Osteocyte (in vitro differentiated cells): Measurements from ENCODE around the gene ZNF440. TPM values are rescaled to one million over a fixed set of nuclear protein-coding genes. Genes with fewer than 3 reads are reported as not detected.

Experiments used
- DNase-seq: peaks from one replicate; pipeline ENCODE4 v3.0.0; 2021; ENCODE audit warnings: mixed read lengths; ENCODE audit not compliant: unreplicated experiment; ENCODE audit errors: extremely low spot score
- H3K27ac Mint-ChIP-seq: one replicate; pipeline ENCODE4 v1.8.0; 2021; ENCODE audit warnings: mild to moderate bottlenecking, mixed read lengths; ENCODE audit not compliant: unreplicated experiment
- H3K27me3 Mint-ChIP-seq: one replicate; pipeline ENCODE4 v1.8.0; 2021; ENCODE audit warnings: mixed read lengths; ENCODE audit not compliant: unreplicated experiment
- H3K36me3 Mint-ChIP-seq: one replicate; pipeline ENCODE4 v1.8.0; 2021; ENCODE audit warnings: mixed read lengths; ENCODE audit not compliant: unreplicated experiment
- H3K4me1 Mint-ChIP-seq: one replicate; pipeline ENCODE4 v1.8.0; 2021; ENCODE audit warnings: mixed read lengths; ENCODE audit not compliant: unreplicated experiment
- H3K4me3 Mint-ChIP-seq: one replicate; pipeline ENCODE4 v1.8.0; 2021; ENCODE audit warnings: mild to moderate bottlenecking, moderate library complexity, mixed read lengths; ENCODE audit not compliant: unreplicated experiment
- H3K9me3 Mint-ChIP-seq: one replicate; pipeline ENCODE4 v1.8.0; 2021; ENCODE audit warnings: mixed read lengths; ENCODE audit not compliant: unreplicated experiment
- CTCF ChIP-seq: fragments of 200-600 bp; sonication (generic); IDR thresholded peaks from 2 replicates; pipeline ENCODE4 v1.5.0; 2021; ENCODE audit warnings: antibody characterized with exemption, mild to moderate bottlenecking, moderate library complexity
- total RNA-seq: library from RNA; stranded (reverse); gene quantifications from 2 replicates; pipeline ENCODE4 v1.2.1, GENCODE V29; 2021

ZNF440 gene
- total RNA-seq, 1 donor from 2014 or later, result 13.0 TPM

GRCh38 chr19:11880598-11880997 lies 66.5 kb downstream of the ZNF440 start:
- no peaks in the 10 kb centered on the region for H3K9me3 Mint-ChIP-seq
- peaks cover 17% of the 10 kb centered on the region for H3K27me3 Mint-ChIP-seq
- no peaks in the 10 kb centered on the region for H3K4me1 Mint-ChIP-seq
- TF ChIP-seq CTCF, result no peak
- no peak for DNase-seq
- H3K4me3 Mint-ChIP-seq, result no peak overlapping the region
- H3K27ac Mint-ChIP-seq, result no peak overlapping the region
- H3K36me3 Mint-ChIP-seq, result no peaks in the 10 kb centered on the region

DNA sequence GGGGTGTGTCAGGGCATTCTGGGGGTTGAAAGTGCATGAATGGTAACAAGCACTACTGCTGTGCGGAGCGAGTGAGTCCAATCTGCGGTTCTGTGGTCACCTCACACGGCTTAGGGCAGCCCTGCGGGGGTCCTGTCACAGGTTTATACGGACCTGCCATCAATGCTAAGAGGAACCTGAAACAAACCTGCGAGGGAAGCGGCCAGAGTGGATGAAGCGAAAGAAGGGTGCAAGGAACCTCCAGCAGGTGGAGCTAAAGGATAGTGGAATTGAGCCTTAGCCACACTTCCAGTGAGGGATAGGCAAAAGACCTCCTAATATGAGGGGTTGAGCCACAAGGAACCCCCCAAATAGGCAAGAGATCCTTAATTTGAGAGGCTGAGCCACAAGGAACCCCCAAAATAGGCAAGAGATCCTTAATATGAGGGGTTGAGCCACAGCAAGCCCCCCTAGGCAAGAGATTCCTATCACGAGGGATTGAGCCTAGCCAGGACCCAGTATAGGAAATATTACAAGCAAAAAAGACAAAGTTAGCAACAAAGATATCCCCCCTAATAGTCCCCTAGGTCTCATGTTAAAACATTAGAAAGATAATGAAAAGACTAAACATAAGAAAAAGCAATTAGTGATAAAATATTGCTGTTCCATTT lies 67.2 kb downstream of the ZNF440 start:
- H3K4me3 Mint-ChIP-seq, result peak overlapping the region; percentile 12
- no peaks in the 10 kb centered on the region for H3K9me3 Mint-ChIP-seq
- no peaks in the 10 kb centered on the region for H3K36me3 Mint-ChIP-seq
- no peaks in the 10 kb centered on the region for H3K4me1 Mint-ChIP-seq
- no peak overlapping the region for H3K27ac Mint-ChIP-seq
- peak; percentile 80 for TF ChIP-seq CTCF
- DNase-seq, result no peak
- H3K27me3 Mint-ChIP-seq, result peaks cover 17% of the 10 kb centered on the region

- no peak overlapping the region for H3K4me3 Mint-ChIP-seq
- H3K9me3 Mint-ChIP-seq, result no peaks in the 10 kb centered on the region
- no peak for TF ChIP-seq CTCF
- no peaks in the 10 kb centered on the region for H3K36me3 Mint-ChIP-seq
- no peak overlapping the region for H3K27ac Mint-ChIP-seq
- peaks cover 17% of the 10 kb centered on the region for H3K27me3 Mint-ChIP-seq
- peaks cover 7% of the 10 kb centered on the region for H3K4me1 Mint-ChIP-seq
- no peak for DNase-seq
Observed at GRCh38 chr19:11882606-11883005, 68.5 kb downstream of the ZNF440 start.

Other genes starting within 250 kb of the ZNF440 start
- gene ACP5, start 236.6 kb upstream of the ZNF440 start, total RNA-seq, result 1.3 and 1.6 TPM in 2 replicates
- 18.2 and 18.3 TPM in 2 replicates for gene ZNF627, start 216.8 kb upstream of the ZNF440 start, total RNA-seq
- gene ZNF823, start 75.3 kb upstream of the ZNF440 start, total RNA-seq, result 4.1 and 4.3 TPM in 2 replicates
- 6.4 and 6.6 TPM in 2 replicates for gene ZNF441, start 47.3 kb upstream of the ZNF440 start, total RNA-seq
- gene ZNF491, start 15.8 kb upstream of the ZNF440 start, total RNA-seq, result 4.4 and 6.2 TPM in 2 replicates
- 1.0 and 1.2 TPM in 2 replicates for gene ZNF439, start 34.5 kb downstream of the ZNF440 start, total RNA-seq
- gene ZNF69, start 73.5 kb downstream of the ZNF440 start, total RNA-seq, result 11.9 and 14.2 TPM in 2 replicates
- gene ZNF700, start 110.8 kb downstream of the ZNF440 start, total RNA-seq, result 6.7 and 8.0 TPM in 2 replicates
- 2.1 and 4.3 TPM in 2 replicates for gene ZNF763, start 150.8 kb downstream of the ZNF440 start, total RNA-seq
- 4.5 and 7.5 TPM in 2 replicates for gene ZNF433, start 221.4 kb downstream of the ZNF440 start, total RNA-seq
- 0.38 TPM in 1 of 2 replicates, not detected in the other for gene ZNF878, start 238.7 kb downstream of the ZNF440 start, total RNA-seq